LNCAP (cell line): Measurements from ENCODE around the gene IFNA8.
A peak's percentile ranks its signal among the peaks of the same experiment; 100 is the strongest.

Experiments used
- CTCF ChIP-seq: fragments of 450-650 bp; IDR thresholded peaks from 2 replicates; pipeline ENCODE4 v1.5.1; 2017; ENCODE audit warnings: mild to moderate bottlenecking

IFNA8 gene

GRCh38 chr9:21440139-21440538, 31.2 kb downstream of the IFNA8 start, which contains the start of gene IFNA1:
TSS of gene IFNA1 (plus strand) at chr9:21440439. CDS start at chr9:21440508, 69 bp downstream.
- TF ChIP-seq CTCF = no peak

- TF ChIP-seq CTCF = no peak
Observed at GRCh38 chr9:21443849-21444625, 35.1 kb downstream of the IFNA8 start.

- TF ChIP-seq CTCF = no peak
Observed at GRCh38 chr9:21450733-21451394, 41.9 kb downstream of the IFNA8 start.

GRCh38 chr9:21452681-21453080, 43.8 kb downstream of the IFNA8 start:
- TF ChIP-seq CTCF = no peak

- TF ChIP-seq CTCF = no peak
Observed at GRCh38 chr9:21454149-21454548, 45.2 kb downstream of the IFNA8 start.

GRCh38 chr9:21455320-21455719, 46.4 kb downstream of the IFNA8 start:
- peak; percentile 64 for TF ChIP-seq CTCF
